Measurements from ENCODE around the gene DYNC1LI1.
"Not testable (repeated sequence)": the region's sequence is repeated elsewhere in the genome, so short reads cannot be mapped to it uniquely, and the experiment has no call there.

DYNC1LI1 gene

DNA sequence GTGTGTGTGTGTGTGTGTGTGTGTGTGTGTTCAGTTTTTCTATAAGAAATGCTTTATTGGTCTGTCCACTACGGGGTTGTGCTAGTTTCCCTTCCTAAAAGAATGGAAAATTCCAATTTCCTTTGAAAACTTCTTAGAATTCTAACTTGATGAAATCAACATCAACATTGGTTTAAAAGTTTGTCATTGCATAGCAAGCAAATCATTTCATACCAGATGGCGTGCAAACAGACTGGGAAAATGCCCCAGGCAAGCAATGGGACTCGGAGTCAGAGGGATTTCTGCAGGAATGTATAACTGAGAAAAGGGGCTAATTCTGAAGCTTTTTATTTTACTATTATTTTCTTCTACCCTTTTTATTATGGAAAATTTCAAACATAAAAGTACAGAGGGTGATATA, 13.1 kb upstream of the DYNC1LI1 start:
- H3K4me1 ChIP-seq (ENCODE audit: control insufficient read depth, insufficient read depth, low read length): no peaks in the 10 kb centered on the region
- H3K9me3 ChIP-seq (ENCODE audit: control insufficient read depth in 2 of 2, low read length in 2 of 2): no peaks in the 10 kb centered on the region
- no peak overlapping the region for H3K9ac ChIP-seq (ENCODE audit: low read length in 2 of 2)
- H3K27me3 ChIP-seq (ENCODE audit: control insufficient read depth in 1 of 2, insufficient read depth in 2 of 2, low read length in 2 of 2): no peaks in the 10 kb centered on the region
- no peaks in the 10 kb centered on the region for H3K36me3 ChIP-seq (ENCODE audit: control insufficient read depth in 2 of 2, insufficient read depth in 2 of 2, low read length in 2 of 2)
- no peak overlapping the region for H3K4me3 ChIP-seq (ENCODE audit: low read length in 2 of 2)
- H3K27ac ChIP-seq (ENCODE audit: low read length): no peak overlapping the region

DNA sequence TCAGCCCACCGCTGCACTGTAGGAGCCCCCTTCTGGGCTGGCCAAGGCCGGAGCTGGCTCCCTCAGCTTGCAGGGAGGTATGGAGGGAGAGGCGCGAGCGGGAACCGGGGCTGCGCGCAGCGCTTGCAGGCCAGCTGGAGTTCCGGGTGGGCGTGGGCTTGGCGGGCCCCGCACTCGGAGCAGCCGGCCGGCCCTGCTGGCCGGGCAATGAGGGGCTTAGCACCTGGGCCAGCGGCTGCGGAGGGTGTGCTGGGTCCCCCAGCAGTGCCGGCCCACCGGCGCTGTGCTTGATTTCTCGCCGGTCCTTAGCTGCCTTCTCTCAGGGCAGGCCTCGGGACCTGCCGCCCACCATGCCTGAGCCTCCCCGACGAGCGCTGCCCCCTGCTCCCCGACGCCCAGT, 8.0 kb upstream of the DYNC1LI1 start:
- H3K9me3 ChIP-seq (ENCODE audit: control insufficient read depth in 2 of 2, low read length in 2 of 2); H3K4me3 ChIP-seq (ENCODE audit: low read length in 2 of 2); H3K4me1 ChIP-seq (ENCODE audit: control insufficient read depth, insufficient read depth, low read length); H3K36me3 ChIP-seq (ENCODE audit: control insufficient read depth in 2 of 2, insufficient read depth in 2 of 2, low read length in 2 of 2); H3K27ac ChIP-seq (ENCODE audit: low read length); H3K27me3 ChIP-seq (ENCODE audit: control insufficient read depth in 1 of 2, insufficient read depth in 2 of 2, low read length in 2 of 2); H3K9ac ChIP-seq (ENCODE audit: low read length in 2 of 2): not testable (repeated sequence)

DNA sequence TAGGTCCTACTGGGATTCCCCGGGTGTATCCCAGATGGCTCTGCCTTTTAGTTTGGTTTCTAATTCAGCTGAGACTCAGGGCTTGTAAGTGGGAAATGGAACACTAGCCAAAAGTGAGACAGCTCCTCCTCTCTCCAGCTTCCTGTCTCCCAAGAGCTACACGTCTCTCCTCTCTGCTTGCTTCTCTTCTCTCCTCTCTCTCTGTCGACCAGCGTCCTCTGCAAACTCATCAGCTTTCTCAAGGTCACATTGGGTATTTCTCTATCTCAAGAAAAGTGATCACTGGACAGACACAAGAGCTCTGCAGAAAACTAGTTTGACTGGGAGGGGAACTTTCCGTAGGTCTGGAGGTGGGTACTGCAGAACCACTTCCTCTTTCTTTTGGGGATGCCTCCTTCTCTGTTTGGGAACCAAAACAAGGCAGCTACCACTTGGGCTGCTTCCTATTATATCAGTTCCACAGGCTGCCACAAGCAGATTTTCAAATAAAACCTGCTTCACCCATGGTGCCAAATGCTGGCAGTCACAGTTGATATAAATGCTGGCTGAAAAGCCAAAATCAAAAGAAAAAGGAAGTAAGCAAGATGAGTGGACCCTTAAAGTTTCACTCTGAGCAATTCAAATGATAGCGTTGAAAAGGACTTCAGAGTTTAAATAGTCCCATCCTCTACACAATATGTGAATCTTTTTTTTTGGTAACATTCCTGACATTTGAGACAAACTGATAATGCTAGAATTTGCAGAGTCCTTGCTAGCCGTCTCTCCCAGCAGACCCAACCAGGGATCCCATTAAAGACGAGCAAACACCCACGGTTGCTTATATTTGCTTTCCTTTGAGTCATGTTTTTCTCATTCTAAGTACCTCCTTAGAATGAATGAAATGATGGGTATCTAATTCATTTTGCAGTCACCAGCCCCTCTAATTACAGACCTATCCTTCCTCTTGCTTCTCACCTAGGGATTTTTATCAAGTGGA, 7.2 kb upstream of the DYNC1LI1 start:
- H3K9me3 ChIP-seq (ENCODE audit: control insufficient read depth in 2 of 2, low read length in 2 of 2): no peaks in the 10 kb centered on the region
- H3K4me1 ChIP-seq (ENCODE audit: control insufficient read depth, insufficient read depth, low read length): peaks cover 5% of the 10 kb centered on the region
- H3K4me3 ChIP-seq (ENCODE audit: low read length in 2 of 2): peak overlapping the region in 1 of 2 donors; percentile 22
- H3K27ac ChIP-seq (ENCODE audit: low read length): no peak overlapping the region
- no peaks in the 10 kb centered on the region for H3K36me3 ChIP-seq (ENCODE audit: control insufficient read depth in 2 of 2, insufficient read depth in 2 of 2, low read length in 2 of 2)
- no peaks in the 10 kb centered on the region for H3K27me3 ChIP-seq (ENCODE audit: control insufficient read depth in 1 of 2, insufficient read depth in 2 of 2, low read length in 2 of 2)
- no peak overlapping the region for H3K9ac ChIP-seq (ENCODE audit: low read length in 2 of 2)

DNA sequence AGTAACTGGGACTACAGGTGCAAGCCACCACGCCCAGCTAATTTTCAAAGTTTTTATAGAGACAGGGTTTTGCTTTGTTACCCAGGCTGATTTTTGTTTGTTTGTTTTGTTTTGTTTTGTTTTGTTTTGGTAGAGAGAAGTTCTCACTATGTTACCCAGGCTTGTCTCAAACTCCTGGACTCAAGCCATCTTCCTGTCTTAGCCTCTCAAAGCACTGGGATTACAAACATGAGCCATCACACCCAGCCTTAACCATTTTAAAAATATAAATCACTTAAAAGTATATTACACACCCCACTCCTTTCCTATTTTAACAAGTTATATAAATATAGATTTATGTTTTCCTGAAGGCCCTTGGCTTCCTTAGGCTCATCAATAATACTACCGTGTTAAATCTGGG, 6.5 kb upstream of the DYNC1LI1 start:
- Histone ChIP-seq H3K4me3 (ENCODE audit: low read length in 2 of 2) (peak overlapping the region in 1 of 2 donors; percentile 22), H3K9me3 (ENCODE audit: control insufficient read depth in 2 of 2, low read length in 2 of 2) (no peaks in the 10 kb centered on the region), H3K4me1 (ENCODE audit: control insufficient read depth, insufficient read depth, low read length) (peaks cover 5% of the 10 kb centered on the region), H3K9ac (ENCODE audit: low read length in 2 of 2) (no peak overlapping the region), H3K27me3 (ENCODE audit: control insufficient read depth in 1 of 2, insufficient read depth in 2 of 2, low read length in 2 of 2) (no peaks in the 10 kb centered on the region), H3K36me3 (ENCODE audit: control insufficient read depth in 2 of 2, insufficient read depth in 2 of 2, low read length in 2 of 2) (no peaks in the 10 kb centered on the region), H3K27ac (ENCODE audit: low read length) (no peak overlapping the region)

DNA sequence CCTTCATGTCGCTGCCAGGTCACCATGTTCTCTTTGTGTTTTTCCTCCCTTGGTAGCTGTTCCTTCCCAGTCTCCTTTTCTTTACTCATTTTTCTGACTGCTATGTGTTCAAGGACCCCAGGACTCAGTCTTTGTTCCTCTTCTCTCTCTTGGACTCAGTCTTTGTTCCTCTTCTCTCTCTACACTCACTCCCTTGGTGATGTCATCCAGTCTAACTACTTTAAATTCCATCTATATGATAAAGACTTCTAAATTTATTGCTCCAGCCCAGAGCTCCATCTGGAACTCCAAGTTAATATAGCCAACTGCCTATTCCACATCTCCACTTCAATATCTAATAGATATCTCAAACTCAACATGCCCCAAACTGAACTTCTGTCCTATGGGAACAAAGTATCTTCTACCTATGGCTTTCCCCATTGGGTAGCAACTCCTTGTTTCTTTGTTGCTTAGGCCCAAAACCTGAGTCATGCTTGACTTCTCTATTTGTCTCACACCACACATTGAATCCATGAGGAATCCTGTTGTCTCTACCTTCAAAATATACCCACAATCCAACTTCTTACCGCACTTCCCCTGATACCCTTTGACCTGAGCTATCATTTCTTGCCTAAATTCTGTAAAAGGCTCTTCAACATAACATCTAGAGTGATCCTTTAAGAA, 4.9 kb upstream of the DYNC1LI1 start:
- Histone ChIP-seq H3K36me3 (ENCODE audit: control insufficient read depth in 2 of 2, insufficient read depth in 2 of 2, low read length in 2 of 2) (no peaks in the 10 kb centered on the region), H3K4me1 (ENCODE audit: control insufficient read depth, insufficient read depth, low read length) (peaks cover 7% of the 10 kb centered on the region), H3K4me3 (ENCODE audit: low read length in 2 of 2) (no peak overlapping the region), H3K27ac (ENCODE audit: low read length) (no peak overlapping the region), H3K9me3 (ENCODE audit: control insufficient read depth in 2 of 2, low read length in 2 of 2) (no peaks in the 10 kb centered on the region), H3K27me3 (ENCODE audit: control insufficient read depth in 1 of 2, insufficient read depth in 2 of 2, low read length in 2 of 2) (no peaks in the 10 kb centered on the region), H3K9ac (ENCODE audit: low read length in 2 of 2) (no peak overlapping the region)

DNA sequence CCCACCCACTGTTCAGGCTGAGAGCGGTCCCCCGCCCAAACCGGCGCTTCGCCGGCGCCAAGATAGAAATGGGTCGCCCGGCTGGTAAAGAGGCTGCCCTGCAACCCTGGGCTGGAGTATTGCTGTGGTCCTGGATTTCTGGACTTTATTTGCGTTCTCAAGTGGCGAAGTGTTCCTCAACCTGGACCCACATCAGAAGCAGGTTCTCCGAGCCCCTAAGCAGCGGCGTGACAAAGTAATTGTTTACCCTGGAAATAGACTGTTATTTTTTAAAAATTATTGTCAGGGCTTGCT, 481 bp upstream of the DYNC1LI1 start:
- Histone ChIP-seq H3K27ac (ENCODE audit: low read length) (peak overlapping the region; percentile 89), H3K4me3 (ENCODE audit: low read length in 2 of 2) (peak overlapping the region; percentile 89 to 91), H3K27me3 (ENCODE audit: control insufficient read depth in 1 of 2, insufficient read depth in 2 of 2, low read length in 2 of 2) (no peaks in the 10 kb centered on the region), H3K9ac (ENCODE audit: low read length in 2 of 2) (peak overlapping the region; percentile 75 to 80), H3K9me3 (ENCODE audit: control insufficient read depth in 2 of 2, low read length in 2 of 2) (no peaks in the 10 kb centered on the region), H3K4me1 (ENCODE audit: control insufficient read depth, insufficient read depth, low read length) (peaks cover 3% of the 10 kb centered on the region), H3K36me3 (ENCODE audit: control insufficient read depth in 2 of 2, insufficient read depth in 2 of 2, low read length in 2 of 2) (no peaks in the 10 kb centered on the region)

DNA sequence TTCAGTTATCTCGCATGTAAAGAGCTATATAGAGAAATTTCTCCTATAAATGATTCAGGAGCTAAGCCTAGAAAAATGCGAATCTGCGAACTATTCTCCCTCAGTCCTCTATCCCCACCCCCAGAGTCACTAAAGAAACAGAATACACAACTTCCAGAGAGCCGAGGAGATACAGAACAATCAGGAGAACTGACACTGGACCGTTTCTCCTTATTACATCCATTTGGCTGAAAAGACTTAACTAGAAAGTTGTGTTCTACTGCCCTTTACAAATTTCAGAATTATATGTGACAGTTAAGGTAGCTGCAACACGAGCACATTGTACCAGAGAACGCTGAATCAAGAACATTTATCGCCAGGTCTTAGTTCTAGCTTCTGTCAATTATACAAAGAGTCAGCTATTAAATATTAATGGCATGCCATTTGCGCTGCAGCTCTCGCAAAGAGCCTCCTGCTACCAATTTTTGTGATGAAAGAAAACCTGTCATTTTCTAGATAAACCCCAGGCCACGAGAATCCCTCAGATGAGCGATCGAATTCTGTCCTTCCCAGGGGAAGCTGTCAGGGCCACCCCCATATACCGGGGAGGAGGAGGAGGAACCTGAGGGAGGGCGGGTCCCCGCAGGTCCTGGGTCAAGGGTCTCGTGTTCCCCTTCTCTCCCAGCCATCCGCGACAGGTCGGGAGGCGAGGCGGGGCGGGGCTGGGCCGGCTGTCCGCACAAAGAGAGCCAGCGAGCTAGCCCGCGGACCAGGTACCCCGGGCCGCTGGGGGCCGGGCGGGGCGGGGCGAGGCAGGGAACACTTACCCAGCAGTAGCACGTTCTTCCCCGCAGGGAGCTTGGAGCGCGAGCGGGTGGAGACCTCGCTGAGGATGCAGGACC, 878 bp downstream of the DYNC1LI1 start:
- Histone ChIP-seq H3K4me1 (ENCODE audit: control insufficient read depth, insufficient read depth, low read length) (peaks cover 3% of the 10 kb centered on the region), H3K9me3 (ENCODE audit: control insufficient read depth in 2 of 2, low read length in 2 of 2) (no peaks in the 10 kb centered on the region), H3K9ac (ENCODE audit: low read length in 2 of 2) (peak overlapping the region; percentile 90 to 94), H3K4me3 (ENCODE audit: low read length in 2 of 2) (peak overlapping the region; percentile 63 to 91), H3K27me3 (ENCODE audit: control insufficient read depth in 1 of 2, insufficient read depth in 2 of 2, low read length in 2 of 2) (no peaks in the 10 kb centered on the region), H3K27ac (ENCODE audit: low read length) (peak overlapping the region; percentile 89), H3K36me3 (ENCODE audit: control insufficient read depth in 2 of 2, insufficient read depth in 2 of 2, low read length in 2 of 2) (peaks cover 0 to 2% of the 10 kb centered on the region in 2 donors)

DNA sequence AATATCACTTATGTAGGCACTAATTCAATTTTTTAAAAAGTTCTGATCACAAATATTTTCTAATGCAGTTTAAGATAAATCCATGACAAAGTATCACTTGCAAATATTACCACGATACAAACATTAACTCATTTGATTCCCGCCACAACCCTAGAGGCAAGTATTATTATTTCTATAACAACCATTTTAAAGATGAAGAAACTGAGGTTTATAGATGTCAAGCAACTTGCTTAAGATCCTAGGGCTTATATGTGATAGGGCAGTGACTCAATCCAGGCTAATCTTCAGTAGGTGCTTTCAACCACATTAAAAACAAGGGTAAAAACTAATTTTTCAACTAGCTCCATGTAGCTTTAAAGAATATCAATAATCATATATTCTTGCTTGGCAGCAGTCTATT, 1.7 kb downstream of the DYNC1LI1 start:
- Histone ChIP-seq H3K36me3 (ENCODE audit: control insufficient read depth in 2 of 2, insufficient read depth in 2 of 2, low read length in 2 of 2) (peaks cover 0 to 2% of the 10 kb centered on the region in 2 donors), H3K9ac (ENCODE audit: low read length in 2 of 2) (peak overlapping the region in 1 of 2 donors; percentile 90), H3K4me3 (ENCODE audit: low read length in 2 of 2) (peak overlapping the region; percentile 63 to 91), H3K27ac (ENCODE audit: low read length) (no peak overlapping the region), H3K9me3 (ENCODE audit: control insufficient read depth in 2 of 2, low read length in 2 of 2) (no peaks in the 10 kb centered on the region), H3K4me1 (ENCODE audit: control insufficient read depth, insufficient read depth, low read length) (peaks cover 3% of the 10 kb centered on the region), H3K27me3 (ENCODE audit: control insufficient read depth in 1 of 2, insufficient read depth in 2 of 2, low read length in 2 of 2) (no peaks in the 10 kb centered on the region)

DNA sequence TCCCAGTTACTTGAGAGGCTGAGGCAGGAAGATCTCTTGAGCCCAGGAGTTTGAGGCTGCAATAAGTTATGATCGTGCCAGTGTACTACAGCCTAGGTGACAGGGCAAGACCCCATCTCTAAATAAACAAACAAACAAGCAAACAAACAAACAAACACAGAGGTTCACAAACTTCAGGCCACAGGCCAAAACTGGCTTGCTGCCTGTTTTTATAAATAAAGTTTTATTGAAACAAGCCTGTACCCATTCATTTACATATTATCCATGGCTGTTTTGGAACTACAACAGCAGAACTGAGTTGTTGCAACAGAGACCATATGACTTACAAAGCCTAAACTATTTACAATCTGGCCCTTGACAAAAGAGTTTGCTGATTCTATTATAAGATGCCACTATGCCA, 6.5 kb downstream of the DYNC1LI1 start:
- Histone ChIP-seq H3K4me3 (ENCODE audit: low read length in 2 of 2) (no peak overlapping the region), H3K36me3 (ENCODE audit: control insufficient read depth in 2 of 2, insufficient read depth in 2 of 2, low read length in 2 of 2) (peaks cover 0 to 2% of the 10 kb centered on the region in 2 donors), H3K9ac (ENCODE audit: low read length in 2 of 2) (no peak overlapping the region), H3K27ac (ENCODE audit: low read length) (no peak overlapping the region), H3K27me3 (ENCODE audit: control insufficient read depth in 1 of 2, insufficient read depth in 2 of 2, low read length in 2 of 2) (no peaks in the 10 kb centered on the region), H3K4me1 (ENCODE audit: control insufficient read depth, insufficient read depth, low read length) (peaks cover 2% of the 10 kb centered on the region), H3K9me3 (ENCODE audit: control insufficient read depth in 2 of 2, low read length in 2 of 2) (no peaks in the 10 kb centered on the region)

DNA sequence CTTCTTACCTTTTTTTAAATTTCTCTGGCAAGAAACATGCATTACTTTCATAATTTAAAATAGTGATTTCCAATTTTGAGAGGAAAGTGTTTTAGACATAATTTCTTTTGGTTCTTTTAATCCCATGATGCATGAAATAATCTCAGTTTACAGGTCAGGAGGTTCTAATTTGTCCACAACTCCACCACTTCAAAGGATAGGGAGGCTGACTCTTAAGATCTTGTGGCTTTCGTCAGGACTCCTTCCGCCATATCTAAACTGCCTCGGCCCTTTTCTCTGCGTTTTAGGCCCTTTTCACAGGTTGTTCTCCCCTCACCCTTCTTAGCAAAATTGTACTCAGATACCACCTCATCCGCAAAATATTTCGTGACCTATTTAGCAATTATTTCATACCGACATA, 8.0 kb downstream of the DYNC1LI1 start:
- H3K27me3 ChIP-seq (ENCODE audit: control insufficient read depth in 1 of 2, insufficient read depth in 2 of 2, low read length in 2 of 2): no peaks in the 10 kb centered on the region
- no peak overlapping the region for H3K27ac ChIP-seq (ENCODE audit: low read length)
- peaks cover 0 to 2% of the 10 kb centered on the region in 2 donors for H3K36me3 ChIP-seq (ENCODE audit: control insufficient read depth in 2 of 2, insufficient read depth in 2 of 2, low read length in 2 of 2)
- H3K9me3 ChIP-seq (ENCODE audit: control insufficient read depth in 2 of 2, low read length in 2 of 2): no peaks in the 10 kb centered on the region
- no peak overlapping the region for H3K9ac ChIP-seq (ENCODE audit: low read length in 2 of 2)
- H3K4me3 ChIP-seq (ENCODE audit: low read length in 2 of 2): no peak overlapping the region
- no peaks in the 10 kb centered on the region for H3K4me1 ChIP-seq (ENCODE audit: control insufficient read depth, insufficient read depth, low read length)

Measured in stomach smooth muscle (tissue), 2 donors.